IMR-90 (cell line): ENCODE results near the gene MPRIP.

Source experiments
- MXI1 ChIP-seq: IDR thresholded peaks from 2 replicates; pipeline ENCODE4 v1.6.1; 2012; ENCODE audit warnings: low read depth, mild to moderate bottlenecking, low read length, moderate library complexity, borderline replicate concordance
- POLR2A ChIP-seq: IDR thresholded peaks from 2 replicates; pipeline ENCODE4 v1.6.1; 2012; ENCODE audit warnings: mild to moderate bottlenecking, low read depth, low read length
- TF ChIP-seq, protein P1 (sequence below): conservative IDR thresholded peaks from 2 replicates; pipeline ENCODE4 v1.5.1; 2012; ENCODE audit warnings: mild to moderate bottlenecking, low read depth, low read length, improper control_type of control experiment

GRCh38 chr17:17126131-17127110, 84.2 kb downstream of the MPRIP start:
- TF ChIP-seq, protein P1, sequence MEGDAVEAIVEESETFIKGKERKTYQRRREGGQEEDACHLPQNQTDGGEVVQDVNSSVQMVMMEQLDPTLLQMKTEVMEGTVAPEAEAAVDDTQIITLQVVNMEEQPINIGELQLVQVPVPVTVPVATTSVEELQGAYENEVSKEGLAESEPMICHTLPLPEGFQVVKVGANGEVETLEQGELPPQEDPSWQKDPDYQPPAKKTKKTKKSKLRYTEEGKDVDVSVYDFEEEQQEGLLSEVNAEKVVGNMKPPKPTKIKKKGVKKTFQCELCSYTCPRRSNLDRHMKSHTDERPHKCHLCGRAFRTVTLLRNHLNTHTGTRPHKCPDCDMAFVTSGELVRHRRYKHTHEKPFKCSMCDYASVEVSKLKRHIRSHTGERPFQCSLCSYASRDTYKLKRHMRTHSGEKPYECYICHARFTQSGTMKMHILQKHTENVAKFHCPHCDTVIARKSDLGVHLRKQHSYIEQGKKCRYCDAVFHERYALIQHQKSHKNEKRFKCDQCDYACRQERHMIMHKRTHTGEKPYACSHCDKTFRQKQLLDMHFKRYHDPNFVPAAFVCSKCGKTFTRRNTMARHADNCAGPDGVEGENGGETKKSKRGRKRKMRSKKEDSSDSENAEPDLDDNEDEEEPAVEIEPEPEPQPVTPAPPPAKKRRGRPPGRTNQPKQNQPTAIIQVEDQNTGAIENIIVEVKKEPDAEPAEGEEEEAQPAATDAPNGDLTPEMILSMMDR, result no peak
- TF ChIP-seq MXI1 (no peak), POLR2A (no peak)
